ENCODE results near the gene NPAT. TPM values are rescaled to one million over a fixed set of nuclear protein-coding genes. Genes with fewer than 3 reads are reported as not detected.

NPAT gene
- polyA plus RNA-seq, 6 donors from 2014 or later, result 12.7 to 37.5 (median 30.2) TPM

GRCh38 chr11:108226036-108226435, 3.6 kb upstream of the NPAT start:
- Mint-ChIP-seq H3K36me3 (peaks cover 0 to 7% of the 10 kb centered on the region in 2 donors), H3K9me3 (no peaks in the 10 kb centered on the region), H3K27me3 (no peaks in the 10 kb centered on the region), H3K4me3 (peak overlapping the region in 4 of 8 donors; percentile 68 to 84 (median 74)), H3K4me1 (peaks cover 24 to 30% (median 27%) of the 10 kb centered on the region in 3 donors), H3K27ac (peak overlapping the region in 4 of 6 donors; percentile 54 to 97 (median 92))
- ATAC-seq (ENCODE audit: low read depth in 2 of 2) (no peak), DNase-seq (no peak)

- peak overlapping the region in 2 of 6 donors; percentile 98 to 99 for H3K27ac Mint-ChIP-seq
- H3K27me3 Mint-ChIP-seq, result no peaks in the 10 kb centered on the region
- H3K9me3 Mint-ChIP-seq, result no peaks in the 10 kb centered on the region
- H3K4me3 Mint-ChIP-seq, result no peak overlapping the region
- H3K4me1 Mint-ChIP-seq, result peaks cover 27 to 39% (median 36%) of the 10 kb centered on the region in 3 donors
- peak; percentile 19 to 28 for ATAC-seq (ENCODE audit: low read depth in 2 of 2)
- DNase-seq, result peak; percentile 81
- H3K36me3 Mint-ChIP-seq, result peaks cover 0 to 7% of the 10 kb centered on the region in 2 donors
Measured at GRCh38 chr11:108224911-108225786, 2.7 kb upstream of the NPAT start.

- no peaks in the 10 kb centered on the region for H3K27me3 Mint-ChIP-seq
- no peak overlapping the region for H3K4me3 Mint-ChIP-seq
Measured at GRCh38 chr11:108224366-108224765, 1.9 kb upstream of the NPAT start.

GRCh38 chr11:108223348-108224149, 1.1 kb upstream of the NPAT start:
- Mint-ChIP-seq H3K27me3 (no peaks in the 10 kb centered on the region), H3K27ac (no peak overlapping the region), H3K4me3 (no peak overlapping the region), H3K4me1 (peaks cover 29 to 50% (median 48%) of the 10 kb centered on the region in 3 donors), H3K36me3 (peaks cover 6 to 9% of the 10 kb centered on the region in 2 donors), H3K9me3 (no peaks in the 10 kb centered on the region)
- no peak for ATAC-seq (ENCODE audit: low read depth in 2 of 2)
- no peak for DNase-seq

More at GRCh38 chr11:108224366-108224765, 1.9 kb upstream of the NPAT start:
- DNase-seq (no peak), ATAC-seq (ENCODE audit: low read depth in 2 of 2) (no peak)
- H3K4me1 Mint-ChIP-seq, result peaks cover 28 to 45% (median 44%) of the 10 kb centered on the region in 3 donors
- H3K27ac Mint-ChIP-seq, result peak overlapping the region in 1 of 6 donors; percentile 99
- H3K9me3 Mint-ChIP-seq, result no peaks in the 10 kb centered on the region
- H3K36me3 Mint-ChIP-seq, result peaks cover 3 to 8% of the 10 kb centered on the region in 2 donors

- ATAC-seq (ENCODE audit: low read depth in 2 of 2), result peak; percentile 30 to 37
- Mint-ChIP-seq H3K27me3 (no peaks in the 10 kb centered on the region), H3K4me3 (no peak overlapping the region), H3K9me3 (no peaks in the 10 kb centered on the region), H3K4me1 (peaks cover 39 to 53% (median 52%) of the 10 kb centered on the region in 3 donors), H3K36me3 (peaks cover 4 to 9% of the 10 kb centered on the region in 2 donors), H3K27ac (no peak overlapping the region)
- no peak for DNase-seq
Measured at GRCh38 chr11:108221911-108222573, 396 bp downstream of the NPAT start.

- no peak overlapping the region for H3K4me3 Mint-ChIP-seq
- ATAC-seq (ENCODE audit: low read depth in 2 of 2), result no peak
- H3K27ac Mint-ChIP-seq, result no peak overlapping the region
- H3K9me3 Mint-ChIP-seq, result no peaks in the 10 kb centered on the region
- no peaks in the 10 kb centered on the region for H3K27me3 Mint-ChIP-seq
- no peak for DNase-seq
- peaks cover 45 to 53% (median 48%) of the 10 kb centered on the region in 3 donors for H3K4me1 Mint-ChIP-seq
- peaks cover 4 to 9% of the 10 kb centered on the region in 2 donors for H3K36me3 Mint-ChIP-seq
Measured at GRCh38 chr11:108221371-108221770, 1.1 kb downstream of the NPAT start.

GRCh38 chr11:108220721-108221336, 1.6 kb downstream of the NPAT start:
- no peak overlapping the region for H3K4me3 Mint-ChIP-seq
- H3K4me1 Mint-ChIP-seq, result peaks cover 48 to 54% (median 50%) of the 10 kb centered on the region in 3 donors
- peaks cover 4 to 9% of the 10 kb centered on the region in 2 donors for H3K36me3 Mint-ChIP-seq
- no peaks in the 10 kb centered on the region for H3K9me3 Mint-ChIP-seq
- no peaks in the 10 kb centered on the region for H3K27me3 Mint-ChIP-seq
- no peak overlapping the region for H3K27ac Mint-ChIP-seq
- ATAC-seq (ENCODE audit: low read depth in 2 of 2) (no peak), DNase-seq (no peak)

- DNase-seq (no peak), ATAC-seq (ENCODE audit: low read depth in 2 of 2) (no peak)
- H3K27ac Mint-ChIP-seq, result peak overlapping the region in 1 of 6 donors; percentile 67
- H3K9me3 Mint-ChIP-seq, result no peaks in the 10 kb centered on the region
- H3K36me3 Mint-ChIP-seq, result peaks cover 9% of the 10 kb centered on the region in 2 donors
- H3K4me3 Mint-ChIP-seq, result peak overlapping the region in 4 of 8 donors; percentile 5 to 45 (median 35)
- peaks cover 57 to 66% (median 63%) of the 10 kb centered on the region in 3 donors for H3K4me1 Mint-ChIP-seq
- no peaks in the 10 kb centered on the region for H3K27me3 Mint-ChIP-seq
Measured at GRCh38 chr11:108218912-108219783, 3.3 kb downstream of the NPAT start.

GRCh38 chr11:108218455-108218854, 4.0 kb downstream of the NPAT start:
- Mint-ChIP-seq H3K4me3 (peak overlapping the region in 1 of 8 donors; percentile 68), H3K9me3 (no peaks in the 10 kb centered on the region)

GRCh38 chr11:108216988-108217387, 5.5 kb downstream of the NPAT start:
- peaks cover 9% of the 10 kb centered on the region in 2 donors for H3K36me3 Mint-ChIP-seq
- ATAC-seq (ENCODE audit: low read depth in 2 of 2) (no peak), DNase-seq (no peak)
- no peaks in the 10 kb centered on the region for H3K27me3 Mint-ChIP-seq
- H3K27ac Mint-ChIP-seq, result peak overlapping the region in 2 of 6 donors; percentile 45 to 62
- peaks cover 54 to 79% (median 75%) of the 10 kb centered on the region in 3 donors for H3K4me1 Mint-ChIP-seq
- H3K4me3 Mint-ChIP-seq, result no peak overlapping the region
- no peaks in the 10 kb centered on the region for H3K9me3 Mint-ChIP-seq

More at GRCh38 chr11:108218455-108218854, 4.0 kb downstream of the NPAT start:
- H3K27me3 Mint-ChIP-seq, result no peaks in the 10 kb centered on the region
- no peak for DNase-seq
- H3K27ac Mint-ChIP-seq, result peak overlapping the region in 2 of 6 donors; percentile 4 to 26
- ATAC-seq (ENCODE audit: low read depth in 2 of 2), result no peak
- H3K36me3 Mint-ChIP-seq, result peaks cover 9% of the 10 kb centered on the region in 2 donors
- H3K4me1 Mint-ChIP-seq, result peaks cover 57 to 70% (median 69%) of the 10 kb centered on the region in 3 donors

- Mint-ChIP-seq H3K9me3 (peaks cover 0 to 5% (median under 1%) of the 10 kb centered on the region in 7 donors), H3K27me3 (no peaks in the 10 kb centered on the region), H3K27ac (peak overlapping the region in 2 of 6 donors; percentile 10 to 14), H3K4me1 (peaks cover 24 to 71% (median 64%) of the 10 kb centered on the region in 3 donors), H3K36me3 (peaks cover 13 to 17% of the 10 kb centered on the region in 2 donors), H3K4me3 (no peak overlapping the region)
- DNase-seq (no peak), ATAC-seq (ENCODE audit: low read depth in 2 of 2) (no peak)
Measured at GRCh38 chr11:108213784-108214183, 8.7 kb downstream of the NPAT start.

- no peak for DNase-seq
- ATAC-seq (ENCODE audit: low read depth in 2 of 2), result no peak
- H3K4me1 Mint-ChIP-seq, result peaks cover 9 to 52% (median 51%) of the 10 kb centered on the region in 3 donors
- peak overlapping the region in 3 of 6 donors; percentile 31 to 86 (median 32) for H3K27ac Mint-ChIP-seq
- H3K9me3 Mint-ChIP-seq, result peaks cover 0 to 21% (median 9%) of the 10 kb centered on the region in 7 donors
- no peak overlapping the region for H3K4me3 Mint-ChIP-seq
- peaks cover 26 to 33% of the 10 kb centered on the region in 2 donors for H3K36me3 Mint-ChIP-seq
- H3K27me3 Mint-ChIP-seq, result no peaks in the 10 kb centered on the region
Measured at GRCh38 chr11:108210441-108210840, 12.0 kb downstream of the NPAT start.

All from naive B cell (primary cell).